Measurements from ENCODE around the gene KNL1. TPM values are rescaled to one million over a fixed set of nuclear protein-coding genes. Genes with fewer than 3 reads are reported as not detected.

KNL1 gene
- total RNA-seq, 1 donor from 2014 or later: 21.4 TPM

DNA sequence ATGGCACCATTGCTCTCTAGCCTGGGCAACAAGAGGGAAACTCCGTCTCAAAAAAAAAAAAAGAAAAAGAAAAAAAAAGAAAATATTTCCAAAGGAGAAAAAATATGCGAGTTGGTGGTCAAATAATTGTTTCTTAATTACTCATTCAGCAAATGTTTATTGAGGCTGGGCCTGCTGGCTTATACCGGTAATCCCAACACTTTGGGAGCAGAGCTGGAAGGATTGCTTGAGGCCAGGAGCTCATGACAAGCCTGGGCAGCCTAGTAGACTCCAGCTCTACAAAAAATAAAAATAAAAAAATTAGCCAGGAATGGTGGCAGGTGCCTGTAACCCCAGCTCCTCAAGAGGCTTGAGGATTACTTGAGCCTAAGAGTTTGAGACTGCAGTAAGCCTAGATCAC is 4.1 kb downstream of the KNL1 start:
- H3K36me3 Mint-ChIP-seq: no peaks in the 10 kb centered on the region
- H3K4me3 Mint-ChIP-seq: no peak overlapping the region
- H3K27ac Mint-ChIP-seq: no peak overlapping the region
- no peaks in the 10 kb centered on the region for H3K9me3 Mint-ChIP-seq
- peaks cover 12% of the 10 kb centered on the region for H3K4me1 Mint-ChIP-seq (ENCODE audit: unreplicated experiment)
- peaks cover 6% of the 10 kb centered on the region for H3K27me3 Mint-ChIP-seq
- no peak for DNase-seq (ENCODE audit: extremely low spot score, unreplicated experiment)
- TF ChIP-seq, protein P1, sequence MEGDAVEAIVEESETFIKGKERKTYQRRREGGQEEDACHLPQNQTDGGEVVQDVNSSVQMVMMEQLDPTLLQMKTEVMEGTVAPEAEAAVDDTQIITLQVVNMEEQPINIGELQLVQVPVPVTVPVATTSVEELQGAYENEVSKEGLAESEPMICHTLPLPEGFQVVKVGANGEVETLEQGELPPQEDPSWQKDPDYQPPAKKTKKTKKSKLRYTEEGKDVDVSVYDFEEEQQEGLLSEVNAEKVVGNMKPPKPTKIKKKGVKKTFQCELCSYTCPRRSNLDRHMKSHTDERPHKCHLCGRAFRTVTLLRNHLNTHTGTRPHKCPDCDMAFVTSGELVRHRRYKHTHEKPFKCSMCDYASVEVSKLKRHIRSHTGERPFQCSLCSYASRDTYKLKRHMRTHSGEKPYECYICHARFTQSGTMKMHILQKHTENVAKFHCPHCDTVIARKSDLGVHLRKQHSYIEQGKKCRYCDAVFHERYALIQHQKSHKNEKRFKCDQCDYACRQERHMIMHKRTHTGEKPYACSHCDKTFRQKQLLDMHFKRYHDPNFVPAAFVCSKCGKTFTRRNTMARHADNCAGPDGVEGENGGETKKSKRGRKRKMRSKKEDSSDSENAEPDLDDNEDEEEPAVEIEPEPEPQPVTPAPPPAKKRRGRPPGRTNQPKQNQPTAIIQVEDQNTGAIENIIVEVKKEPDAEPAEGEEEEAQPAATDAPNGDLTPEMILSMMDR (conservative IDR thresholded peaks at IDR 0.05): no peak

DNA sequence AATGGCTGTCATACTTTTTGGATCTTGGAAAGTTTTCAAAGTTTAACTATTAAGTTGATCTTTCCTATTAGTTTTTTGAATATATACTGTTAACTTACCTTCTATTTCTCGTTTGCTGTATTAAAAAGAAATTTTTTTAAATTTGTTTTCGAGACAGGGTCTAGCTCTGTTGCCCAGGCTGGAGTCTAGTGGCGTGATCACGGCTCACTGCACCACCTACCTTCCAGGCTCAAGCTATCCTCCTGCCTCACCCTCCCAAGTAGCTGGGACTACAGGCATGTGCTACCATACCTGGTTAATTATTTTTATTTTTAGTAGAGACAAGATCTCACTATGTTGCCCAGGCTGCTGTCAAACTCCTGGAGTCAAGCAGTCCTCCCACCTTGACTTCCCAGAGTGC is 4.6 kb downstream of the KNL1 start:
- H3K4me1 Mint-ChIP-seq (ENCODE audit: unreplicated experiment): peaks cover 9% of the 10 kb centered on the region
- DNase-seq (ENCODE audit: extremely low spot score, unreplicated experiment): no peak
- no peak overlapping the region for H3K27ac Mint-ChIP-seq
- TF ChIP-seq, protein P1 (conservative IDR thresholded peaks at IDR 0.05): no peak
- H3K4me3 Mint-ChIP-seq: no peak overlapping the region
- H3K36me3 Mint-ChIP-seq: no peaks in the 10 kb centered on the region
- H3K27me3 Mint-ChIP-seq: peaks cover 4% of the 10 kb centered on the region
- no peaks in the 10 kb centered on the region for H3K9me3 Mint-ChIP-seq

DNA sequence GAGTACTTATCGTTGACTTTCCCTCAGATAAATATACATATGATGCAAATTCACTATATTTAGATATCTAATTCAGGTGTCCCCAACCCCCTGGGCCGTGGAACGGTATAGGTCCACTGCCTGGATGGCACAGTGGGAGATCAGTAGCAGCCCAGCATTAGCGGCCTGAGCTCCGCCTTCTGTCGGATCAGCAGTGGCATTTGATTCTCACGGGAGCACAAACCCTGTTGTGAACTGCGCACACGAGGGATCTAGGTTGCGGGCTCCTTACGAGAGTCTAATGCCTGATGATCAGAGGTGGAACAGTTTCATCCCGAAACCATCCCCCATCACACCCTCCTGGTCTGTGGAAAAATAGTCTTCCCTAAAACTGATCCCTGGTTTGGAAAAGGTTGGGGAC is 6.9 kb downstream of the KNL1 start:
- Mint-ChIP-seq H3K4me3 (no peak overlapping the region), H3K27ac (no peak overlapping the region), H3K9me3 (no peaks in the 10 kb centered on the region), H3K27me3 (no peaks in the 10 kb centered on the region), H3K36me3 (peaks cover 2% of the 10 kb centered on the region), H3K4me1 (ENCODE audit: unreplicated experiment) (peaks cover under 1% of the 10 kb centered on the region)
- TF ChIP-seq, protein P1 (conservative IDR thresholded peaks at IDR 0.05): no peak
- DNase-seq (ENCODE audit: extremely low spot score, unreplicated experiment): no peak

DNA sequence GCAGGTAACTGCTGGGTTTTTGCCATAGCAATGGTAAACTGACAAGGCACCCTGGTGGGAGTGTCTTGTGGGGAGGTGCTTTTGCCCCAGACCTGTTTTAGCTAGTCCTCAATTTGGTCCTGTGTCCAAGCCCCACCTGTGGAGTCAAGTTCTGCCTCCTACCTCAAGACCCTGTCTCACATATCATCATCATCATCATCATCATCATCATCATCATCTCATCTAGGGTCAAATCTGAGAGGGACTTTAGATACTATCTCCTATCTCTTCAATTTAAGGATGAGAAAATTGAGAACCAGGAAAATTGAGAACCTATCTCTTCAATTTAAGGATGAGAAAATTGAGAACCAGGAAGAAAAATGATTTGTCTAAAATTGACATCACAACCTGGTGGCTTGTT is 9.9 kb downstream of the KNL1 start:
- H3K9me3 Mint-ChIP-seq: no peaks in the 10 kb centered on the region
- no peak overlapping the region for H3K27ac Mint-ChIP-seq
- peaks cover 3% of the 10 kb centered on the region for H3K36me3 Mint-ChIP-seq
- H3K4me3 Mint-ChIP-seq: no peak overlapping the region
- no peaks in the 10 kb centered on the region for H3K27me3 Mint-ChIP-seq
- TF ChIP-seq, protein P1 (conservative IDR thresholded peaks at IDR 0.05): no peak
- H3K4me1 Mint-ChIP-seq (ENCODE audit: unreplicated experiment): no peaks in the 10 kb centered on the region
- DNase-seq (ENCODE audit: extremely low spot score, unreplicated experiment): no peak

DNA sequence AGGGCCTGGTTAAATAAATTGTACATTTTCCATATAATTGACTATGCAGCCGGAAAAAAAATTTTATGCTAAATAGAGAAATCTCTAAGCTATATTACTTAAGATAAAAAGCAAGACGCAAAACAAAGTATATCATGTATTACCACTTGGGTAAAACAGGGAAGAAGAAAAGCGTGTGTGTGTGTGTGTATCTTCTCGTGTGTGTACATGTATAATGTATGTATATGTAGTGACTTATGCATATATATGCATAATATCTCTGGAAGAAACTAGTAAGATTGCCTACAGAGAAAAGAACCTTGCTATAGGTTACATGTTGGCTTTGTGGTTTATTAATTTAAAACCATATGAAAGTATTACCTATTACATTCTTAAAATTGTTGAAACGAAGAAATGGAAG is 19.0 kb downstream of the KNL1 start:
- Mint-ChIP-seq H3K27ac (no peak overlapping the region), H3K36me3 (no peaks in the 10 kb centered on the region), H3K4me3 (no peak overlapping the region), H3K9me3 (no peaks in the 10 kb centered on the region), H3K4me1 (ENCODE audit: unreplicated experiment) (no peaks in the 10 kb centered on the region), H3K27me3 (no peaks in the 10 kb centered on the region)
- DNase-seq (ENCODE audit: extremely low spot score, unreplicated experiment): no peak
- TF ChIP-seq, protein P1 (conservative IDR thresholded peaks at IDR 0.05): no peak

DNA sequence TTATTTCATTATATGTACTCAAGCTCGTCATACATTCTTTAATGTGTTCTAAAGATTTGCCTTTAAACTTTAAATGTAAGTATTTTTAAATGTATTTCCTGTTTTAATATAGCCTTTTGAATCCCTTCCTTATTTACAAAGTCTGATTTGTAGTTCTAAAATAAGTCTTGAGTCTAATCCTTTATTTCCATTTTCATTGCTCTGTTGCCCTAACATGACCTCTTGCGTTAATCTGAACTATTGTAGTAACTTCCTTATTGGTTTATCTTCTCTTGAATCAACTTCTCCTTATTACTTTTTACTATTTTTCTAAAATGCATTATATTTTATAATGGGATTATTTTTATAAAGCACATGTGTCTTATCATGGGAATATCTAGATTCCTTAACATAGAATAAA is 24.0 kb downstream of the KNL1 start:
- Mint-ChIP-seq H3K36me3 (no peaks in the 10 kb centered on the region), H3K9me3 (no peaks in the 10 kb centered on the region), H3K4me3 (no peak overlapping the region), H3K27ac (no peak overlapping the region), H3K4me1 (ENCODE audit: unreplicated experiment) (no peaks in the 10 kb centered on the region), H3K27me3 (no peaks in the 10 kb centered on the region)
- TF ChIP-seq, protein P1 (conservative IDR thresholded peaks at IDR 0.05): no peak
- no peak for DNase-seq (ENCODE audit: extremely low spot score, unreplicated experiment)
